Immature natural killer cell (primary cell): ENCODE results near the gene CNPY1. TPM values are rescaled to one million over a fixed set of nuclear protein-coding genes. Genes with fewer than 3 reads are reported as not detected.

Experiments
- polyA plus RNA-seq, 3 donors: library from polyadenylated mRNA; unstranded; fragments of 300-500 nt; fragmentation: Illumina TruSeq; gene quantifications; one replicate each; pipeline ENCODE4 v1.2.3, GENCODE V29; 2021

The CNPY1 gene
- polyA plus RNA-seq, 3 donors from 2014 or later, result not detected

Other genes with a start within 250 kb of the CNPY1 start
- gene INSIG1, start 248.7 kb downstream of the CNPY1 start, polyA plus RNA-seq, result 10 to 100 TPM; 63.9 to 90.8 (median 66.6) TPM
- gene EN2, start 88.4 kb downstream of the CNPY1 start, polyA plus RNA-seq, result not detected
- 10 to 100 TPM; 10.9 to 61.5 (median 28.3) TPM for gene RBM33, start 98.1 kb upstream of the CNPY1 start, polyA plus RNA-seq